Transverse colon (tissue), 4 donors: Measurements from ENCODE around the gene ATP6V1B1. TPM values are rescaled to one million over a fixed set of nuclear protein-coding genes. Genes with fewer than 3 reads are reported as not detected.

Source experiments
- DNase-seq: peaks from one replicate; pipeline ENCODE4 v3.0.0-alpha.2; 2019
- H3K27ac ChIP-seq, 4 donors: fragments of 200-600 bp; sonication (generic); 2 replicates each; pipeline ENCODE4 v1.5.1; 2016 to 2018; ENCODE audit warnings: inconsistent platforms in 4 of 4
- H3K27me3 ChIP-seq: fragments of 200-600 bp; sonication (generic); 2 replicates; pipeline ENCODE4 v1.5.1; 2017; ENCODE audit warnings: inconsistent platforms
- H3K36me3 ChIP-seq, 4 donors: fragments of 200-600 bp; sonication (generic); 2 replicates each; pipeline ENCODE4 v1.5.1; 2017 to 2019; ENCODE audit warnings: inconsistent platforms in 4 of 4
- H3K4me1 ChIP-seq, 4 donors: fragments of 200-600 bp; sonication (generic); 2 replicates each; pipeline ENCODE4 v1.5.1; 2017 to 2020; ENCODE audit warnings: inconsistent platforms in 4 of 4
- H3K4me3 ChIP-seq, 4 donors: fragments of 200-600 bp; sonication (generic); 1 replicate in 1 of 4; 2 replicates in 3 of 4; pipeline versions ENCODE4 v1.5.1 to v1.6.1; 2017 to 2019; ENCODE audit warnings: inconsistent platforms in 4 of 4
- H3K9me3 ChIP-seq, 2 donors: fragments of 200-600 bp; sonication (generic); 2 replicates each; pipeline ENCODE4 v1.5.1; 2017 to 2019; ENCODE audit warnings: inconsistent platforms in 2 of 2
- CTCF ChIP-seq, 5 experiments: fragments of 200-600 bp in 3 of 5; fragments of 450-650 bp in 2 of 5; sonication (generic) in 3 of 5; IDR thresholded peaks; 1 replicate in 2 of 5; 2 replicates in 3 of 5; pipeline ENCODE4 v1.5.1; 2016 to 2017; ENCODE audit warnings: antibody characterized with exemption in 5 of 5, inconsistent platforms in 3 of 5, mild to moderate bottlenecking in 2 of 5, moderate library complexity in 1 of 5
- EP300 ChIP-seq: sonication (generic); formaldehyde crosslinking; IDR thresholded peaks from one replicate; pipeline ENCODE4 v1.6.1; 2017; ENCODE audit warnings: antibody characterized with exemption, low read depth
- POLR2A ChIP-seq: fragments of 450-650 bp; IDR thresholded peaks from one replicate; pipeline ENCODE4 v1.6.1; 2016; ENCODE audit warnings: antibody characterized with exemption, mild to moderate bottlenecking, moderate library complexity
- POLR2AphosphoS5 ChIP-seq, 3 donors: sonication (generic); formaldehyde crosslinking; IDR thresholded peaks; one replicate each; pipeline ENCODE4 v1.6.1; 2016; ENCODE audit warnings: antibody characterized with exemption in 3 of 3
- WGBS, 2 donors: methylation state at CpG; one replicate each; pipeline ENCODE4 v1.1.5; 2018; ENCODE audit warnings: low coverage in 1 of 2; 5-methylcytosine and 5-hydroxymethylcytosine counted together
- in situ Hi-C, 4 donors: fragments of 200-750 bp; cut with MboI; loops; one replicate each; pipeline versions ENCODE4 v1.15.0 to v1.15.1; 2017; ENCODE audit warnings: low sequenced_read_pairs in 3 of 4, low pct_ligation_motif_present in 1 of 4, low pct_unique_long_range_greater_than_20kb in 1 of 4
- intact Hi-C: fragments of 100-400 bp; cut with DNase I; formaldehyde crosslinking; loops from one replicate; pipeline ENCODE4 v1.15.1; 2023; ENCODE audit warnings: low total_unique reads
- total RNA-seq, 4 donors: library from RNA; depleted of rRNA; stranded (reverse); fragments of >200 nt; gene quantifications; one replicate each; pipeline ENCODE4 v1.1.0, GENCODE V29; 2016

The ATP6V1B1 gene
- total RNA-seq, 4 donors from 2014 or later: not detected

GRCh38 chr2:70964596-70965386, 29.1 kb downstream of the ATP6V1B1 start:
- WGBS, 2 donors: 0 to 12% methylated on average over 1 to 58 of the region's 59 CpGs
- DNase-seq: peak; percentile 83
- Histone ChIP-seq H3K27me3 (peaks cover 33% of the 10 kb centered on the region), H3K36me3 (no peaks in the 10 kb centered on the region), H3K9me3 (no peaks in the 10 kb centered on the region), H3K4me3 (peak overlapping the region; percentile 26 to 50 (median 32)), H3K4me1 (peaks cover 0 to 5% (median 2%) of the 10 kb centered on the region in 4 donors), H3K27ac (no peak overlapping the region)
- TF ChIP-seq EP300: no peak
- TF ChIP-seq CTCF (IDR thresholded peaks at IDR 0.05): peak; percentile 58 to 83 (median 80)
- in situ Hi-C loops (no loop called here), intact Hi-C loops (loop anchor here (5.0 kb wide), 1 partner anchor 33 kb away; no protein-coding TSS in a partner anchor)

- H3K9me3 ChIP-seq: no peaks in the 10 kb centered on the region
- no peak for DNase-seq
- peaks cover 33% of the 10 kb centered on the region for H3K27me3 ChIP-seq
- WGBS, 2 donors: 75 to 77% methylated on average over 14 of the region's 14 CpGs
- H3K4me3 ChIP-seq: peak overlapping the region in 1 of 4 donors; percentile 50
- H3K36me3 ChIP-seq: no peaks in the 10 kb centered on the region
- no peak overlapping the region for H3K27ac ChIP-seq
- intact Hi-C loops: no loop called here
- TF ChIP-seq CTCF (IDR thresholded peaks at IDR 0.05) (no peak), EP300 (no peak), POLR2AphosphoS5 (IDR thresholded peaks at IDR 0.05) (no peak), POLR2A (no peak)
- peaks cover 0 to 5% (median 2%) of the 10 kb centered on the region in 4 donors for H3K4me1 ChIP-seq
- in situ Hi-C loops: no loop called here
These were observed 29.8 kb downstream of the ATP6V1B1 start for GRCh38 chr2:70965506-70965905.

- H3K27ac ChIP-seq: no peak overlapping the region
- H3K9me3 ChIP-seq: no peaks in the 10 kb centered on the region
- WGBS, 2 donors: 80% methylated on average over 4 of the region's 4 CpGs; no CpG with 5 or more reads in 1 of the 2 donors
- H3K27me3 ChIP-seq: peaks cover 27% of the 10 kb centered on the region
- no peak for TF ChIP-seq CTCF (IDR thresholded peaks at IDR 0.05)
- no peak for TF ChIP-seq POLR2A
- no peak for TF ChIP-seq POLR2AphosphoS5 (IDR thresholded peaks at IDR 0.05)
- no peak for TF ChIP-seq EP300
- DNase-seq: no peak
- intact Hi-C loops (no loop called here), in situ Hi-C loops (no loop called here)
- H3K4me1 ChIP-seq: peaks cover 0 to 5% (median 2%) of the 10 kb centered on the region in 4 donors
- no peak overlapping the region for H3K4me3 ChIP-seq
- no peaks in the 10 kb centered on the region for H3K36me3 ChIP-seq
These were observed 31.0 kb downstream of the ATP6V1B1 start for GRCh38 chr2:70966681-70967080.

GRCh38 chr2:70967189-70967588, 31.5 kb downstream of the ATP6V1B1 start:
- no peak for DNase-seq
- in situ Hi-C loops: no loop called here
- 65 to 69% methylated on average over 4 of the region's 4 CpGs for WGBS, 2 donors
- Histone ChIP-seq H3K4me1 (peaks cover 0 to 5% (median 2%) of the 10 kb centered on the region in 4 donors), H3K27ac (no peak overlapping the region), H3K9me3 (no peaks in the 10 kb centered on the region), H3K36me3 (no peaks in the 10 kb centered on the region), H3K27me3 (peaks cover 27% of the 10 kb centered on the region), H3K4me3 (no peak overlapping the region)
- intact Hi-C loops: no loop called here
- TF ChIP-seq POLR2AphosphoS5 (IDR thresholded peaks at IDR 0.05) (no peak), CTCF (IDR thresholded peaks at IDR 0.05) (no peak), EP300 (no peak), POLR2A (no peak)
